Activated B cell treated with CpG ODN at 0.5 μM for 24 hours (primary cell): ENCODE measurements around the gene RABGAP1L. TPM values are rescaled to one million over a fixed set of nuclear protein-coding genes. Genes with fewer than 3 reads are reported as not detected.

Source experiments
- ATAC-seq: fragments of 200-7000 bp; cut with Tn5 transposase; one replicate; pipeline ENCODE4 v1.10.0; 2021; ENCODE audit warnings: low read depth, mild to moderate bottlenecking, moderate library complexity
- CTCF ChIA-PET: fragments of 350-600 bp; sonication (Branson Sonifier 250); formaldehyde crosslinking; loops from one replicate; lab custom pipeline; 2021; ENCODE audit warnings: antibody characterized with exemption; lab: Charles Lee
- POLR2A ChIA-PET: fragments of 350-600 bp; sonication (Branson Sonifier 250); formaldehyde crosslinking; loops from one replicate; lab custom pipeline; 2021; ENCODE audit warnings: antibody characterized with exemption; lab: Charles Lee
- DNase-seq: peaks from one replicate; pipeline ENCODE4 v3.0.0; 2022
- H3K27ac Mint-ChIP-seq: one replicate; pipeline ENCODE4 v1.8.0; 2020; ENCODE audit warnings: mixed read lengths
- H3K27me3 Mint-ChIP-seq: one replicate; pipeline ENCODE4 v1.8.0; 2021; ENCODE audit warnings: mixed read lengths
- H3K36me3 Mint-ChIP-seq: one replicate; pipeline ENCODE4 v1.8.0; 2021; ENCODE audit warnings: low read depth, mixed read lengths
- H3K4me1 Mint-ChIP-seq: one replicate; pipeline ENCODE4 v1.8.0; 2021; ENCODE audit warnings: mixed read lengths
- H3K4me3 Mint-ChIP-seq: one replicate; pipeline ENCODE4 v1.8.0; 2020; ENCODE audit warnings: mild to moderate bottlenecking, mixed read lengths
- H3K9me3 Mint-ChIP-seq: one replicate; pipeline ENCODE4 v1.8.0; 2020; ENCODE audit warnings: mixed read lengths
- intact Hi-C: fragments of 100-400 bp; cut with micrococcal nuclease; formaldehyde crosslinking; loops from one replicate; pipeline ENCODE4 v1.15.1; 2024
- total RNA-seq: library from RNA; stranded (reverse); gene quantifications from 2 replicates; pipeline ENCODE4 v1.2.3, GENCODE V29; 2022
- TF ChIP-seq, protein P1 (sequence below): fragments of 200-600 bp; IDR thresholded peaks from one replicate; pipeline ENCODE4 v1.8.0; 2022; ENCODE audit warnings: antibody characterized with exemption, mild to moderate bottlenecking

The RABGAP1L gene
- total RNA-seq, 1 donor from 2014 or later, result 126 TPM

DNA sequence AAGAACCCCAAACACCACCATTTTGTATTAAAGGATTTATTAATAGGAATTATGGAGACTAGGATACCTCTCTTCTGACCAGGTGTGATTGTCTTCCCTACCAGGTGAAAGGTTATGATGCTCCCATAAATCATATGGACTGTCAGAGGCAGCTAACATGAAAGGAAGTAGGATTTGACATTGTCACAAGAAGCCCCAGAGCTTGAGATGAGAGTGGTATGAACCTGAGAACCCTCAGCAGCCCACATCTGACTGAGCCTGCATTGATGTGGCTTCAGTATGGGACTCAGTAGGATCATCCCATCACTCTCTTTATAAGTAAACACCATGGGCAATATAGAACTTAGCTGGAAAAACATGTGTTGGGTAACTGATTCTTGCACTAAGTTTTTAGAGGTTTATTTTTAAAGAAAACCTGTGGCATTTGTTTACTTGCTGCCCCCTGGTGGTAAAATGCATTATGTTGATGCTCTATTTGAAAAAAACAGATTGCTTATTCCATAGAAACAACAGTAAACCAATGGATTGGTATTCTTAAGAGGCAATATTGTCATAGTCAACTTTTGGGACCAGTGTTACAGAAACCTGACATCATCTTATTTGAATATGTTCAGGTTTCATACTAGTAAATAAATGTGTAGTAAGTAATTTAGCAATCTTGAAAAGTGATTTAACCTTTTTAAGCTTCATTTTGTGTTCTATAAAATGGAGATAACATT, 823.8 kb downstream of the RABGAP1L start:
- no peak overlapping the region for H3K27ac Mint-ChIP-seq
- no peaks in the 10 kb centered on the region for H3K27me3 Mint-ChIP-seq
- POLR2A ChIA-PET, result interaction anchor here (0.6 kb wide), 1 partner anchor 385 kb away, joined by 6 read pairs; no protein-coding TSS in a partner anchor
- peaks cover 10% of the 10 kb centered on the region for H3K4me1 Mint-ChIP-seq
- CTCF ChIA-PET, result interaction anchor here (0.7 to 3.5 kb wide), 20 partner anchors 8 to 721 kb away, joined by 3 to 39 read pairs (median 4); no protein-coding TSS in a partner anchor
- DNase-seq, result no peak
- no peaks in the 10 kb centered on the region for H3K9me3 Mint-ChIP-seq
- intact Hi-C loops, result loop anchor here (1.0 to 5.0 kb wide), 4 partner anchors 14 to 213 kb away; no protein-coding TSS in a partner anchor
- TF ChIP-seq, protein P1, sequence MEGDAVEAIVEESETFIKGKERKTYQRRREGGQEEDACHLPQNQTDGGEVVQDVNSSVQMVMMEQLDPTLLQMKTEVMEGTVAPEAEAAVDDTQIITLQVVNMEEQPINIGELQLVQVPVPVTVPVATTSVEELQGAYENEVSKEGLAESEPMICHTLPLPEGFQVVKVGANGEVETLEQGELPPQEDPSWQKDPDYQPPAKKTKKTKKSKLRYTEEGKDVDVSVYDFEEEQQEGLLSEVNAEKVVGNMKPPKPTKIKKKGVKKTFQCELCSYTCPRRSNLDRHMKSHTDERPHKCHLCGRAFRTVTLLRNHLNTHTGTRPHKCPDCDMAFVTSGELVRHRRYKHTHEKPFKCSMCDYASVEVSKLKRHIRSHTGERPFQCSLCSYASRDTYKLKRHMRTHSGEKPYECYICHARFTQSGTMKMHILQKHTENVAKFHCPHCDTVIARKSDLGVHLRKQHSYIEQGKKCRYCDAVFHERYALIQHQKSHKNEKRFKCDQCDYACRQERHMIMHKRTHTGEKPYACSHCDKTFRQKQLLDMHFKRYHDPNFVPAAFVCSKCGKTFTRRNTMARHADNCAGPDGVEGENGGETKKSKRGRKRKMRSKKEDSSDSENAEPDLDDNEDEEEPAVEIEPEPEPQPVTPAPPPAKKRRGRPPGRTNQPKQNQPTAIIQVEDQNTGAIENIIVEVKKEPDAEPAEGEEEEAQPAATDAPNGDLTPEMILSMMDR, result peak; percentile 48
- no peak for ATAC-seq
- peaks cover 55% of the 10 kb centered on the region for H3K36me3 Mint-ChIP-seq
- H3K4me3 Mint-ChIP-seq, result no peak overlapping the region

DNA sequence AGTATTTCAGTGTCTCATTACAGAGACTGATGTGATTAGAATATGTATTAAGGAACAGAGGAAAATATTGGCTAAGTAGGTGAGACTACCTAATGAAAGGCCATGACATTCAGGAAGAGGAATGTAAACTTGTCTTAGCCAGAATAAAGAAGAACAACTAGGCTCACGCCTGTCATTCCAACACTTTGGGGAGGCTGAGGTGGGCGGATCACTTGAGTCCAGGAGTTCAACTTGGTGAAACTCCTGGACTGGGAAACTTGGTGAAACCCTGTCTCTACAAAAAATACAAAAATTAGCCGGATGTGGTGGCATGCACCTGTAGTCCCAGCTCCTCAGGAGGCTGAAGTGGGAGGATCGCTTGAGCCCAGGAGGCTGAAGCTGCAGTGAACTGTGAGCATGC, 825.6 kb downstream of the RABGAP1L start:
- H3K36me3 Mint-ChIP-seq, result peaks cover 62% of the 10 kb centered on the region
- DNase-seq (no peak), ATAC-seq (no peak)
- TF ChIP-seq, protein P1, result no peak
- H3K4me1 Mint-ChIP-seq, result peaks cover 19% of the 10 kb centered on the region
- intact Hi-C loops, result loop anchor here (5.0 kb wide), 2 partner anchors 43 to 113 kb away; no protein-coding TSS in a partner anchor
- H3K9me3 Mint-ChIP-seq, result no peaks in the 10 kb centered on the region
- no peak overlapping the region for H3K27ac Mint-ChIP-seq
- CTCF ChIA-PET, result interaction anchor here (1.5 kb wide), 1 partner anchor 114 kb away, joined by 3 read pairs; no protein-coding TSS in a partner anchor
- H3K27me3 Mint-ChIP-seq, result no peaks in the 10 kb centered on the region
- POLR2A ChIA-PET, result interaction anchor here (0.7 to 2.7 kb wide), 2 partner anchors 15 to 846 kb away, joined by 3 to 15 read pairs; partner anchors contain the start of gene CACYBP
- no peak overlapping the region for H3K4me3 Mint-ChIP-seq

DNA sequence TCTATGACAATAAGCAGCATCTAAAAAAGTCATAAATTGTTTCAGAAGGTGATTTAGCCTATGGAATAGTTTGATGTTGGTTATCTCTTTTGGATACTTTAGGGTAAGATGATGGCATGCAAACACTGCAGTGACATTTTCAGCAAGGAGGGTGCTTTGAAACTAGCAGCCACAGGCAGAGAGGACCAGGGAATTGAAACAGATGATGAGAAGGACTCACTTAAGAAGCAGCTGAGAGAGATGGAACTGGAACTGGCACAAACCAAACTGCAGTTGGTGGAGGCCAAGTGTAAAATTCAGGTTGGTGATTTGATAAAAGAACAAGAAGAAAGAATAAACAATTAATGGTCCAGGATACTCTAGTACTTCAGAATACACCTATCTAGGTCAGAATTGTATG, 829.2 kb downstream of the RABGAP1L start:
- ChIA-PET POLR2A (interaction anchor here (2.0 kb wide), 1 partner anchor 11 kb away, joined by 30 read pairs; the partner anchor contains the start of gene CACYBP), CTCF (no interaction called here)
- H3K4me3 Mint-ChIP-seq, result no peak overlapping the region
- no peak overlapping the region for H3K27ac Mint-ChIP-seq
- TF ChIP-seq, protein P1, result no peak
- ATAC-seq, result no peak
- H3K9me3 Mint-ChIP-seq, result no peaks in the 10 kb centered on the region
- no peaks in the 10 kb centered on the region for H3K27me3 Mint-ChIP-seq
- intact Hi-C loops, result no loop called here
- DNase-seq, result no peak
- H3K4me1 Mint-ChIP-seq, result peaks cover 19% of the 10 kb centered on the region
- peaks cover 48% of the 10 kb centered on the region for H3K36me3 Mint-ChIP-seq

DNA sequence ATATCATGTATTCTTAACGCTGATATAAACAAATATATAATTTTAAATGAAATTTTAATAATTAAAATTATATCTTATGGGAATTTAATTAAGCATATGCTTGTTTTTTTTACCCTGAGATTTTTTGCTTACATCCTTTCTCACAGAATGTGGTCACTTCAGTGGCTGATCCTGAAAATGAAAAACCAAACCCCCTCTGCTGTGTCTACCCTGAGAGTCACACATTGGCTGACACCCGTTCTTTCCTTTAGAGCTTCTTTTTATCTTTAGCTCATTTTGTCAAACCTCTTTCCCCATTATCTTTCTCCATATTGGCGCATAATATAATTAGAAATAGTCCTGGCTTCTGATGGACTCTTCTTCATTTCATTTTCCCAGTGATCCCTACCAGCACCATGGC, 829.7 kb downstream of the RABGAP1L start:
- Mint-ChIP-seq H3K9me3 (no peaks in the 10 kb centered on the region), H3K4me3 (no peak overlapping the region), H3K27me3 (no peaks in the 10 kb centered on the region), H3K36me3 (peaks cover 44% of the 10 kb centered on the region), H3K27ac (peak overlapping the region; percentile 85), H3K4me1 (peaks cover 19% of the 10 kb centered on the region)
- no peak for DNase-seq
- ATAC-seq, result no peak
- CTCF ChIA-PET, result interaction anchor here (1.0 kb wide), 2 partner anchors 10 to 136 kb away, joined by 3 to 4 read pairs; no protein-coding TSS in a partner anchor
- TF ChIP-seq, protein P1, result no peak
- intact Hi-C loops, result no loop called here
- POLR2A ChIA-PET, result interaction anchor here (0.7 to 2.0 kb wide), 2 partner anchors 10 to 1245 kb away, joined by 3 to 30 read pairs; partner anchors contain the start of gene CACYBP
